Measurements from ENCODE around the gene CEMP1. TPM values are rescaled to one million over a fixed set of nuclear protein-coding genes. Genes with fewer than 3 reads are reported as not detected.

The CEMP1 gene
- total RNA-seq, 2 donors from 2014 or later, result 0.52 to 1.3 TPM

GRCh38 chr16:2520784-2521531, 10.2 kb downstream of the CEMP1 start:
- 25 to 70% methylated on average over 13 to 39 of the region's 41 CpGs for WGBS, 2 donors
- ATAC-seq (peak; percentile 8), DNase-seq (peak in 3 of 4 donors; percentile 19 to 33 (median 23))
- peaks cover 0 to 1% of the 10 kb centered on the region in 2 donors for H3K36me3 ChIP-seq (replicated peaks in 1 of 2; ENCODE audit: insufficient read depth in 1 of 2, low read depth in 2 of 2)
- peaks cover 51% of the 10 kb centered on the region for H3K4me1 ChIP-seq
- H3K4me3 ChIP-seq, result peak overlapping the region; percentile 1 to 23
- no peaks in the 10 kb centered on the region for H3K27me3 ChIP-seq
- TF ChIP-seq POLR2A (IDR thresholded peaks at IDR 0.05) (no peak), CTCF (IDR thresholded peaks at IDR 0.05) (no peak)
- H3K9me3 ChIP-seq, result no peaks in the 10 kb centered on the region
- peak overlapping the region; percentile 18 to 97 (median 60) for H3K27ac ChIP-seq
- intact Hi-C loops (cut with DNase I), result no loop called here

- 1% methylated on average over 42 of the region's 83 CpGs; no CpG with 5 or more reads in 1 of the 2 donors for WGBS, 2 donors
- peak within 1 kb of the TSS; percentile 1 to 28 for H3K4me3 ChIP-seq
- TF ChIP-seq CTCF (IDR thresholded peaks at IDR 0.05) (no peak), POLR2A (IDR thresholded peaks at IDR 0.05) (peak; percentile 19 to 52 (median 34))
- peaks cover 58% of the 10 kb centered on the region for H3K4me1 ChIP-seq
- intact Hi-C loops (cut with DNase I), result no loop called here
- H3K27ac ChIP-seq, result peak within 1 kb of the TSS; percentile 18 to 97 (median 60)
- ATAC-seq (peak; percentile 67), DNase-seq (peak; percentile 87 to 93 (median 91))
- peaks cover 0 to 1% of the 10 kb centered on the region in 2 donors for H3K36me3 ChIP-seq (replicated peaks in 1 of 2; ENCODE audit: insufficient read depth in 1 of 2, low read depth in 2 of 2)
- H3K9me3 ChIP-seq, result no peaks in the 10 kb centered on the region
- H3K27me3 ChIP-seq, result no peaks in the 10 kb centered on the region
Measured at GRCh38 chr16:2520097-2520783, 11.0 kb downstream of the CEMP1 start, which contains the start of gene AMDHD2. AMDHD2 (plus strand) TSS chr16:2520371; CDS start chr16:2520459, 88 bp downstream.

GRCh38 chr16:2519711-2520080, 11.5 kb downstream of the CEMP1 start:
- Histone ChIP-seq H3K4me3 (no peak overlapping the region), H3K9me3 (no peaks in the 10 kb centered on the region), H3K27ac (peak overlapping the region; percentile 18 to 97 (median 60)), H3K27me3 (no peaks in the 10 kb centered on the region), H3K36me3 (replicated peaks in 1 of 2; ENCODE audit: insufficient read depth in 1 of 2, low read depth in 2 of 2) (peaks cover 0 to 1% of the 10 kb centered on the region in 2 donors), H3K4me1 (peaks cover 61% of the 10 kb centered on the region)
- intact Hi-C loops (cut with DNase I), result no loop called here
- TF ChIP-seq POLR2A (IDR thresholded peaks at IDR 0.05) (no peak), CTCF (IDR thresholded peaks at IDR 0.05) (no peak)
- WGBS, 2 donors, result 44 to 58% methylated on average over 20 to 22 of the region's 22 CpGs
- DNase-seq (peak in 1 of 4 donors; percentile 13), ATAC-seq (peak; percentile 3)

GRCh38 chr16:2518823-2519710, 12.1 kb downstream of the CEMP1 start:
- H3K27ac ChIP-seq, result peak overlapping the region in 3 of 4 donors; percentile 53 to 97 (median 66)
- no peaks in the 10 kb centered on the region for H3K9me3 ChIP-seq
- H3K4me3 ChIP-seq, result no peak overlapping the region
- no peaks in the 10 kb centered on the region for H3K27me3 ChIP-seq
- ATAC-seq (no peak), DNase-seq (peak in 2 of 4 donors; percentile 40 to 42)
- WGBS, 2 donors, result 73 to 88% methylated on average over 28 to 30 of the region's 39 CpGs
- intact Hi-C loops (cut with DNase I), result no loop called here
- TF ChIP-seq POLR2A (IDR thresholded peaks at IDR 0.05), result no peak
- TF ChIP-seq CTCF (IDR thresholded peaks at IDR 0.05), result no peak
- H3K36me3 ChIP-seq (replicated peaks in 1 of 2; ENCODE audit: insufficient read depth in 1 of 2, low read depth in 2 of 2), result peaks cover 0 to under 1% of the 10 kb centered on the region in 2 donors
- H3K4me1 ChIP-seq, result peaks cover 61% of the 10 kb centered on the region

Data from body of pancreas (tissue), 4 donors.